ENCODE measurements around the gene MFGE8. TPM values are rescaled to one million over a fixed set of nuclear protein-coding genes. Genes with fewer than 3 reads are reported as not detected.
"Not testable (repeated sequence)": the region's sequence is repeated elsewhere in the genome, so short reads cannot be mapped to it uniquely, and the experiment has no call there.

The MFGE8 gene
- total and polyA plus RNA-seq, 10 donors, result 21.8 to 105 (median 66.0) TPM

DNA sequence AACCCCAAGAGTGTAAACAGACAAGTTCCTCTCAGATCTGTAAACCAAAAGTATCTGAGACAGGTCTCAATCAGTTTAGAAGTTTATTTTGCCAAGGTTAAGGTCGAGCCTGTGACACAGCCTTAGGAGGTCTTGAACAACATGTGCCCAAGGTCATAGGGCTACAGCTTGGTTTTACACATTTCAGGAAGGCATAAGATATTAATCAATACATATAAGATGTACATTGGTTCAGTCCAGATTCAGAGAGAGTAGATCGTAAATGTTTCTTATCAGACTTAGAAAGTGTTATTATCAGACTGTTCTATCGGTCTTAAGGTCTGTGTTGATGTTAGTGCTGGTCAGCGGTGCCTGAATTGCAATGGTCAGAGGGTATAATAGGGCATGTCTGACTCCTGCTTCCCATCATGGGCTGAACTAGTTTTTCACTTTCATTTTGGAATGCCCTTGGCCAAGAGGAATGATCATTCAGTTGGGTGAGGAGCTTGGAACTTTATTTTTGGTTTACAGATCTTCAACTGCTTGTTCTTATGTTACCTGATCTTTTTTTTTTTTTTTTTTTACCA, 27.0 kb upstream of the MFGE8 start:
- H3K4me3 ChIP-seq, result no peak overlapping the region
- no peaks in the 10 kb centered on the region for H3K4me1 ChIP-seq
- no peak overlapping the region for H3K27ac ChIP-seq
- intact Hi-C loops (cut with DNase I; ENCODE audit: low total_unique reads), result no loop called here
- no peaks in the 10 kb centered on the region for H3K9me3 ChIP-seq
- WGBS, 5 donors, result 75 to 93% (median 82%) methylated on average over 4 of the region's 4 CpGs
- H3K27me3 ChIP-seq (replicated peaks in 1 of 7), result peaks cover 0 to 13% (median 0%) of the 10 kb centered on the region in 7 donors
- no peaks in the 10 kb centered on the region for H3K36me3 ChIP-seq
- no peak for DNase-seq
- TF ChIP-seq, protein P1, sequence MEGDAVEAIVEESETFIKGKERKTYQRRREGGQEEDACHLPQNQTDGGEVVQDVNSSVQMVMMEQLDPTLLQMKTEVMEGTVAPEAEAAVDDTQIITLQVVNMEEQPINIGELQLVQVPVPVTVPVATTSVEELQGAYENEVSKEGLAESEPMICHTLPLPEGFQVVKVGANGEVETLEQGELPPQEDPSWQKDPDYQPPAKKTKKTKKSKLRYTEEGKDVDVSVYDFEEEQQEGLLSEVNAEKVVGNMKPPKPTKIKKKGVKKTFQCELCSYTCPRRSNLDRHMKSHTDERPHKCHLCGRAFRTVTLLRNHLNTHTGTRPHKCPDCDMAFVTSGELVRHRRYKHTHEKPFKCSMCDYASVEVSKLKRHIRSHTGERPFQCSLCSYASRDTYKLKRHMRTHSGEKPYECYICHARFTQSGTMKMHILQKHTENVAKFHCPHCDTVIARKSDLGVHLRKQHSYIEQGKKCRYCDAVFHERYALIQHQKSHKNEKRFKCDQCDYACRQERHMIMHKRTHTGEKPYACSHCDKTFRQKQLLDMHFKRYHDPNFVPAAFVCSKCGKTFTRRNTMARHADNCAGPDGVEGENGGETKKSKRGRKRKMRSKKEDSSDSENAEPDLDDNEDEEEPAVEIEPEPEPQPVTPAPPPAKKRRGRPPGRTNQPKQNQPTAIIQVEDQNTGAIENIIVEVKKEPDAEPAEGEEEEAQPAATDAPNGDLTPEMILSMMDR (IDR thresholded peaks at IDR 0.05 in 8 of 11, conservative IDR thresholded peaks at IDR 0.05 in 3 of 11), result no peak
- TF ChIP-seq POLR2A (IDR thresholded peaks at IDR 0.05) (no peak), POLR2AphosphoS5 (IDR thresholded peaks at IDR 0.05) (no peak)

DNA sequence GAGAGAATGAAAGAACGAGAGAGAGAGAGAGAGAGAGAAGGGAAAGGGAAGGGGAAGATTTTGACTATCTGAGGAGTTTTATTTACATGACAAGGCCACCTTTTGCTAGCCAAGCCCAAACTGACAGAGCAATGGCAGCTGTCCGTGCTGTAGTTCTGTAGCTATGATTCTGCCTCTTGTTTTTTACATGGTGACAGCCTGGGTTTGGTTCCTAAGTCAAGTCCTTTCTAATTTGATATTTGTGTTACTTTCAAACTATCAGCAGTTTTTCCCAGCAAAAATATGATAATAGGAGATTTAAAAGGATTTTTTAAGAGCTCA, 26.3 kb upstream of the MFGE8 start:
- intact Hi-C loops (cut with DNase I; ENCODE audit: low total_unique reads), result no loop called here
- Histone ChIP-seq H3K4me1 (no peaks in the 10 kb centered on the region), H3K9me3 (peaks cover 0 to 3% (median 0%) of the 10 kb centered on the region in 8 donors), H3K36me3 (no peaks in the 10 kb centered on the region), H3K27me3 (replicated peaks in 1 of 7) (peaks cover 0 to 14% (median 0%) of the 10 kb centered on the region in 7 donors), H3K4me3 (no peak overlapping the region), H3K27ac (no peak overlapping the region)
- TF ChIP-seq POLR2AphosphoS5 (IDR thresholded peaks at IDR 0.05) (no peak), POLR2A (IDR thresholded peaks at IDR 0.05) (no peak)
- TF ChIP-seq, protein P1 (IDR thresholded peaks at IDR 0.05 in 8 of 11, conservative IDR thresholded peaks at IDR 0.05 in 3 of 11), result no peak
- 84 to 98% (median 89%) methylated on average over 2 of the region's 2 CpGs for WGBS, 5 donors
- DNase-seq, result no peak

DNA sequence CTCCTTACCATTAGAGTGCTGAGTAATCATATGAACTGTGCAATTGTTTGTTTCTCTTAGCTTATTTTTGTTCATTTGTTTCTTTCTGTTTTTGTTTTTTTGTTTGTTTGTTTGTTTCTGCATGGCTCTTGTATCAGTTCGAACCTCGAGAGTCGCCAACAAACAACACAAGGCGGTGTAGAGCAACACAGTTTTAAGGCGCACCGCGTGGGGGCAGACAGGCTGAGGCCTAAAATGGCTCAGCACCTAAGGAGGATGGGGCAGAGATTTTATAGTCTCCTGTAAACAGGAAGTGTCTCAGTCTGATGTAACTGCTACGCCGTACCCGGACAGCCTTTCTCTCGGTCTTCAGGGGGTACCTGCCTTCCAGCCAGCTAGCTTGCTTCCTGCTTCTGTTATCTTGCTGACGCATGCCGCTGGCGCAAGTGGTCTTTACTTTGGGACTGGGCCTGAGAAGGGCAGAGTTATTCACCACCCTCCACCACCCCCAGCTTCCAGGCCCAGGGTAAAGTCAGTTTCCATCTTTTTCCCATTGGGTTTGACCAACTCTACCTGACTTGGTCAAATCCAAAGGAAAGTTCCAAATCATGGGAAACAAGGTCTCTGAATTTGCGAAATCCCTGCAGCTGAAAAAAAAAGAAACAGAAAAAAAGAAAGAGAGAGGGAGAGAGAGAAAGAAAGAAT, 25.8 kb upstream of the MFGE8 start:
- intact Hi-C loops (cut with DNase I; ENCODE audit: low total_unique reads), result no loop called here
- 76 to 87% (median 82%) methylated on average over 15 of the region's 15 CpGs for WGBS, 5 donors
- H3K36me3 ChIP-seq, result no peaks in the 10 kb centered on the region
- H3K9me3 ChIP-seq, result peaks cover 0 to 8% (median 0%) of the 10 kb centered on the region in 8 donors
- peaks cover 0 to 15% (median 0%) of the 10 kb centered on the region in 7 donors for H3K27me3 ChIP-seq (replicated peaks in 1 of 7)
- H3K27ac ChIP-seq, result no peak overlapping the region
- no peak for DNase-seq
- H3K4me3 ChIP-seq, result no peak overlapping the region
- H3K4me1 ChIP-seq, result no peaks in the 10 kb centered on the region
- TF ChIP-seq POLR2A (IDR thresholded peaks at IDR 0.05), result no peak
- TF ChIP-seq, protein P1 (IDR thresholded peaks at IDR 0.05 in 8 of 11, conservative IDR thresholded peaks at IDR 0.05 in 3 of 11), result no peak

DNA sequence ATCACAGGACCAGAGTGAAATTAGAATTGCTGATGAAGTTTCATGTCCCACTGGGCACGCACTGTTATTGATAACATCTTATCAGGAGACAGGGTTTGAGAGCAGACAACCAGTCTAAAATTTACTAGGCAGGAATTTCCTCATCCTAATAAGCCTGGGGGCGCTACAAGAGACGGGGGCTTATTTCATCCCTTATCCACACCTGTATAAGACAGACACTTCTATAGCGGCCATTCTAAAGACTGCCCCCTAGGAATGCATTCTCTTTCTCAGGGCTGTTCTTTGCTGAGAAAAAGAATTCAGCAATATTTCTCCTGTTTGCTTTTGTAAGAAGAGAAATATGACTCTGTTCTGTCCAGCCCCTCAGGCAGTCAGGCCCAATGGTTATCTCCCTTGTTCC, 21.3 kb upstream of the MFGE8 start:
- peaks cover 0 to 24% (median 0%) of the 10 kb centered on the region in 7 donors for H3K27me3 ChIP-seq (replicated peaks in 1 of 7)
- DNase-seq; H3K4me3 ChIP-seq; intact Hi-C loops (cut with DNase I; ENCODE audit: low total_unique reads); H3K4me1 ChIP-seq; H3K27ac ChIP-seq; H3K36me3 ChIP-seq: not testable (repeated sequence)
- H3K9me3 ChIP-seq, result peaks cover 0 to 12% (median 0%) of the 10 kb centered on the region in 8 donors
- 68 to 89% (median 81%) methylated on average over 4 of the region's 4 CpGs for WGBS, 5 donors
